ENCODE measurements around the gene DDX25. TPM values are rescaled to one million over a fixed set of nuclear protein-coding genes. Genes with fewer than 3 reads are reported as not detected.

The DDX25 gene
- total and polyA plus RNA-seq, 2 of the 13 experiments (the other 11 are each of a cell fraction or from before 2014, with no cell fraction given) = 0.17 to 0.29 TPM

DNA sequence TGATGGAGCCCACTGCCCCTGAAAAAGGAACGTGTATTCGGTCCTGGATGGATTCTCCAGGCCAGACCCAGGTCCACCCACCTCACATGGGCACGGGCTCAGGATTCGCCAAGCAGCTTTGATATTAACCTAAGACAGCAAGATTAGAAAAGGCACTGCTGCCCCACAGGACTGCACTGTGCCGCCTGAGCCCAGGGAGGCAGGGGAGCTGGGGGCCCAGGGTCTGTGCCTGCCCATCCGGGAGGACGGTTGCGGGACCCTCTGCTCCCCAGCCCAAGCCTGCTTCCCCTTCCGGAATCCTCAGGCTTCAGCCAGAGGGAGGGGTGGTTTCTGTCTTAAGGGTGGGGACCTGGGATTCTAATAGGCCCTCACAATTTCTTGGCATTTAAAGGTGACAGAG lies 28.0 kb downstream of the DDX25 start (continued):
- no peak for TF ChIP-seq GLI4 (CRISPR knock-in tag; IDR thresholded peaks at IDR 0.05; ENCODE audit: borderline replicate concordance)

DNA sequence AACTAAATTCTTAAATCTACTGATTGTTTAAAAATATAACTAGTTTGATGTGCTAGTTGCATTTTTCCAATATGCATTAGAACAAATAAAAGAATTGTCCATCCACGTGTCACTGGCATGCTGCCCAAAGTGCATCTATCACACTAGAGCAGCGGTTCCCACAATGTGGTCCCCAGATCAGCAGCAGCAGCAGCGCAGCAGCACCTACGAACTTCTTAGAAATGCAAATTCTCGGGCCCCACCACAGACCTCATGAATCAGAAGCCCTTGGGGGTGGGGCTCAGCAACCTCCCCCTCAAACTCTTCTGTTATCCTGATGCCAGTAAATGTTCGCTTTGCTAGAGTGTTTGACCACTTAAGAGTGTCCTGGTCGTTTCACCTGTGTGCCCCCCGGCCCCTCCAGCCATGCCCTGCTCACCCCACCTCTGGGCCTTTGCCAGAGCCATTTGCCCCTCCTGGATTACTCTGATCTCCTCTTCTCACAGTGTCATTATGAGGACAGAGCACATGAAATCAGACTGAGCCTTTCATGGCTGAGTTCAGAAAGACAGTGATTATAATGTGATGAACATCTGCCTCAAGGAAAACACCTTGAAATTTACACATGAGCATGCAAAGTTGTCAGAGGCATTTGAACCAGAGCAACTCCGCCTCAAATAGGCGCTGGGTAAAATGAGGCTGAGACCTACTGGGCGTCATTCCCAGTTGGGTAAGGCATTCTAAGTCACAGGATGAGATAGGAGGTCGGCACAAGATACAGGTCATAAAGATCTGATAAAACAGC lies 28.9 kb downstream of the DDX25 start:
- Histone ChIP-seq H3K9me3 (ENCODE audit: low read length) (no peaks in the 10 kb centered on the region), H3K79me2 (ENCODE audit: insufficient read depth, low read length) (no peaks in the 10 kb centered on the region), H2AFZ (ENCODE audit: low read length) (no peak overlapping the region), H3K4me3 (replicated peaks in 1 of 3; ENCODE audit: insufficient read depth in 1 of 3, low read depth in 2 of 3, low read length in 3 of 3) (no peak overlapping the region), H3K36me3 (replicated peaks in 1 of 2; ENCODE audit: control insufficient read depth in 1 of 2, insufficient read depth in 2 of 2, low read length in 2 of 2) (no peaks in the 10 kb centered on the region), H3K4me2 (ENCODE audit: low read depth, low read length) (no peak overlapping the region), H3K27ac (ENCODE audit: extremely low read length, insufficient read depth, low read length) (no peak overlapping the region), H3K27me3 (ENCODE audit: control insufficient read depth in 1 of 2, insufficient read depth in 2 of 2, low read length in 2 of 2) (0 out of 5 replicates have a peak, but pooled peaks cover 0 to 8% of the 10 kb centered on the region in 2 experiments), H3K9ac (ENCODE audit: insufficient read depth, low read depth, low read length) (no peak overlapping the region), H3K4me1 (ENCODE audit: insufficient read depth, low read length) (peaks cover 28% of the 10 kb centered on the region), H4K20me1 (ENCODE audit: insufficient read depth, low read length) (no peaks in the 10 kb centered on the region)
- CTCF ChIA-PET (ENCODE audit: low intra/inter-chr PET ratio, low total read pairs) = no interaction called here
- TF ChIP-seq CEBPB (IDR thresholded peaks at IDR 0.05; ENCODE audit: borderline replicate concordance, low read depth, low read length) (no peak), RFX3 (CRISPR knock-in tag; IDR thresholded peaks at IDR 0.05) (no peak), ZNF329 (CRISPR knock-in tag; IDR thresholded peaks at IDR 0.05; ENCODE audit: low read depth) (no peak), CEBPZ (IDR thresholded peaks at IDR 0.05; ENCODE audit: low read length) (no peak), AGO1 (IDR thresholded peaks at IDR 0.05; ENCODE audit: low read depth, low read length, poor library complexity, severe bottlenecking) (no peak), PPARG (CRISPR knock-in tag; conservative IDR thresholded peaks at IDR 0.05) (no peak)
- TF ChIP-seq, protein P1, sequence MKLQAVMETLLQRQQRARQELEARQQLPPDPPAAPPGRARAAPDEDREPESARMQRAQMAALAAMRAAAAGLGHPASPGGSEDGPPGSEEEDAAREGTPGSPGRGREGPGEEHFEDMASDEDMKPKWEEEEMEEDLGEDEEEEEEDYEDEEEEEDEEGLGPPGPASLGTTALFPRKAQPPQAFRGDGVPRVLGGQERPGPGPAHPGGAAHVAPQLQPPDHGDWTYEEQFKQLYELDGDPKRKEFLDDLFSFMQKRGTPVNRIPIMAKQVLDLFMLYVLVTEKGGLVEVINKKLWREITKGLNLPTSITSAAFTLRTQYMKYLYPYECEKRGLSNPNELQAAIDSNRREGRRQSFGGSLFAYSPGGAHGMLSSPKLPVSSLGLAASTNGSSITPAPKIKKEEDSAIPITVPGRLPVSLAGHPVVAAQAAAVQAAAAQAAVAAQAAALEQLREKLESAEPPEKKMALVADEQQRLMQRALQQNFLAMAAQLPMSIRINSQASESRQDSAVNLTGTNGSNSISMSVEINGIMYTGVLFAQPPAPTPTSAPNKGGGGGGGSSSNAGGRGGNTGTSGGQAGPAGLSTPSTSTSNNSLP (IDR thresholded peaks at IDR 0.05; ENCODE audit: low read depth, low read length) = no peak
- POLR2A ChIA-PET = no interaction called here
- 47% methylated on average over 11 of the region's 12 CpGs for WGBS (ENCODE audit: low lambda C conversion rate)
- no TSS peak for BruUV-seq (replicated peaks)
- intact Hi-C loops (cut with micrococcal nuclease; ENCODE audit: unreplicated experiment) (no loop called here), in situ Hi-C loops (cut with HindIII; ENCODE audit: extremely low pct_ligation_motif_present, low pct_unique_long_range_greater_than_20kb) (no loop called here)
- ATAC-seq = no peak
- FAIRE-seq = no peak
- DNase-seq (ENCODE audit: low spot score) = no peak
